ENCODE data around the gene STARD3. TPM values are rescaled to one million over a fixed set of nuclear protein-coding genes. Genes with fewer than 3 reads are reported as not detected.

The STARD3 gene
- total and polyA plus RNA-seq, 2 of the 13 experiments (the other 11 are each of a cell fraction or from before 2014, with no cell fraction given) = 34.6 to 100 TPM

DNA sequence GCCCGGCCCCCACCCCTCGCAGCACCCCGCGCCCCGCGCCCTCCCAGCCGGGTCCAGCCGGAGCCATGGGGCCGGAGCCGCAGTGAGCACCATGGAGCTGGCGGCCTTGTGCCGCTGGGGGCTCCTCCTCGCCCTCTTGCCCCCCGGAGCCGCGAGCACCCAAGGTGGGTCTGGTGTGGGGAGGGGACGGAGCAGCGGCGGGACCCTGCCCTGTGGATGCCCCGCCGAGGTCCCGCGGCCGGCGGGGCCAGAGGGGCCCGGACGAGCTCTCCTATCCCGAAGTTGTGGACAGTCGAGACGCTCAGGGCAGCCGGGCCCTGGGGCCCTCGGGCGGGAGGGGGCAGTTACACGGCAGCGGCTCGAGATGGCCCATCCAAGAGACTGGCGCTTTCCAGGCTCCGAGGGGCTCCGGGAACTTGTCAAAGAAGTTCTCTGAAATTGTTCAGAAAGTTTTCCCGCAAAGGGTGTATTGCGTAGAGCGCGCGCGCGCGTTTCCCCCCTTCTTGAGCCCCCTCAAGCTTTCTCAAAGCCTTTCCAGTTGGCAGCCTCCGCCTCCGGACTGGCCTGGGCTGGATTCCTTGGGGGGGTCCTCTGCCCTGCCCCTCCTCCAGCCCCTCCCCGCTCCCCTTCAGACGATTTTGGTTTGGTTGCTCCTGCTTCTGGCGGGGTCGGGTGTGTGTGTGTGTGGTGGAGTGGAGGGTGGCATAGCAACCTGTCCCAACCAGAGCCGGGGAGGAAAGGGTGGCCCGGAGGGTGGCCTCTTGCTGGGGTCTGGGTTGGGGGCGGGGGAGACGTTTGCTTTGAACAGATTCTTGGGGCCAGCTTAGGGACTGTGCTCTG, 63.4 kb downstream of the STARD3 start (continued):
- TF ChIP-seq, protein P1, sequence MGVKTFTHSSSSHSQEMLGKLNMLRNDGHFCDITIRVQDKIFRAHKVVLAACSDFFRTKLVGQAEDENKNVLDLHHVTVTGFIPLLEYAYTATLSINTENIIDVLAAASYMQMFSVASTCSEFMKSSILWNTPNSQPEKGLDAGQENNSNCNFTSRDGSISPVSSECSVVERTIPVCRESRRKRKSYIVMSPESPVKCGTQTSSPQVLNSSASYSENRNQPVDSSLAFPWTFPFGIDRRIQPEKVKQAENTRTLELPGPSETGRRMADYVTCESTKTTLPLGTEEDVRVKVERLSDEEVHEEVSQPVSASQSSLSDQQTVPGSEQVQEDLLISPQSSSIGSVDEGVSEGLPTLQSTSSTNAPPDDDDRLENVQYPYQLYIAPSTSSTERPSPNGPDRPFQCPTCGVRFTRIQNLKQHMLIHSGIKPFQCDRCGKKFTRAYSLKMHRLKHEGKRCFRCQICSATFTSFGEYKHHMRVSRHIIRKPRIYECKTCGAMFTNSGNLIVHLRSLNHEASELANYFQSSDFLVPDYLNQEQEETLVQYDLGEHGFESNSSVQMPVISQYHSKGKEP (CRISPR knock-in tag; IDR thresholded peaks at IDR 0.05) = 0 out of 2 replicates have a peak, but pooled peaks have one; percentile 17
- TF ChIP-seq, protein P2, sequence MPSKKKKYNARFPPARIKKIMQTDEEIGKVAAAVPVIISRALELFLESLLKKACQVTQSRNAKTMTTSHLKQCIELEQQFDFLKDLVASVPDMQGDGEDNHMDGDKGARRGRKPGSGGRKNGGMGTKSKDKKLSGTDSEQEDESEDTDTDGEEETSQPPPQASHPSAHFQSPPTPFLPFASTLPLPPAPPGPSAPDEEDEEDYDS (CRISPR knock-in tag; IDR thresholded peaks at IDR 0.05) = no peak
- TF ChIP-seq, protein P3, sequence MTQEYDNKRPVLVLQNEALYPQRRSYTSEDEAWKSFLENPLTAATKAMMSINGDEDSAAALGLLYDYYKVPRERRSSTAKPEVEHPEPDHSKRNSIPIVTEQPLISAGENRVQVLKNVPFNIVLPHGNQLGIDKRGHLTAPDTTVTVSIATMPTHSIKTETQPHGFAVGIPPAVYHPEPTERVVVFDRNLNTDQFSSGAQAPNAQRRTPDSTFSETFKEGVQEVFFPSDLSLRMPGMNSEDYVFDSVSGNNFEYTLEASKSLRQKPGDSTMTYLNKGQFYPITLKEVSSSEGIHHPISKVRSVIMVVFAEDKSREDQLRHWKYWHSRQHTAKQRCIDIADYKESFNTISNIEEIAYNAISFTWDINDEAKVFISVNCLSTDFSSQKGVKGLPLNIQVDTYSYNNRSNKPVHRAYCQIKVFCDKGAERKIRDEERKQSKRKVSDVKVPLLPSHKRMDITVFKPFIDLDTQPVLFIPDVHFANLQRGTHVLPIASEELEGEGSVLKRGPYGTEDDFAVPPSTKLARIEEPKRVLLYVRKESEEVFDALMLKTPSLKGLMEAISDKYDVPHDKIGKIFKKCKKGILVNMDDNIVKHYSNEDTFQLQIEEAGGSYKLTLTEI (CRISPR knock-in tag; conservative IDR thresholded peaks at IDR 0.05) = no peak
- 0 out of 2 replicates have a peak, but pooled peaks have one; percentile 6 for TF ChIP-seq ZSCAN9 (CRISPR knock-in tag; IDR thresholded peaks at IDR 0.05; ENCODE audit: borderline replicate concordance)
- TF ChIP-seq, protein P4, sequence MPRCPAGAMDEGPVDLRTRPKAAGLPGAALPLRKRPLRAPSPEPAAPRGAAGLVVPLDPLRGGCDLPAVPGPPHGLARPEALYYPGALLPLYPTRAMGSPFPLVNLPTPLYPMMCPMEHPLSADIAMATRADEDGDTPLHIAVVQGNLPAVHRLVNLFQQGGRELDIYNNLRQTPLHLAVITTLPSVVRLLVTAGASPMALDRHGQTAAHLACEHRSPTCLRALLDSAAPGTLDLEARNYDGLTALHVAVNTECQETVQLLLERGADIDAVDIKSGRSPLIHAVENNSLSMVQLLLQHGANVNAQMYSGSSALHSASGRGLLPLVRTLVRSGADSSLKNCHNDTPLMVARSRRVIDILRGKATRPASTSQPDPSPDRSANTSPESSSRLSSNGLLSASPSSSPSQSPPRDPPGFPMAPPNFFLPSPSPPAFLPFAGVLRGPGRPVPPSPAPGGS (CRISPR knock-in tag; IDR thresholded peaks at IDR 0.05) = peak; percentile 44; the same call in 1 of the 2 replicates
- TF ChIP-seq KDM3A (CRISPR knock-in tag; IDR thresholded peaks at IDR 0.05; ENCODE audit: low read depth) = 0 out of 2 replicates have a peak, but pooled peaks have one; percentile 24
- TF ChIP-seq ZNF567 (CRISPR knock-in tag; IDR thresholded peaks at IDR 0.05; ENCODE audit: borderline replicate concordance) = no peak
- TF ChIP-seq ZNF256 (CRISPR knock-in tag; conservative IDR thresholded peaks at IDR 0.05) = peak; percentile 68; the same call in 1 of the 2 replicates
- no peak for TF ChIP-seq ATRX (CRISPR knock-in tag; IDR thresholded peaks at IDR 0.05; ENCODE audit: borderline replicate concordance)
- no peak for TF ChIP-seq MIXL1 (CRISPR knock-in tag; IDR thresholded peaks at IDR 0.05)
- TF ChIP-seq ZNF670 (CRISPR knock-in tag; IDR thresholded peaks at IDR 0.05; ENCODE audit: borderline replicate concordance) = no peak

Measured in HepG2 (cell line).